ENCODE results near the gene YIPF5.

GRCh38 chr5:144122641-144123040, 47.8 kb downstream of the YIPF5 start:
- TF ChIP-seq, protein P1, sequence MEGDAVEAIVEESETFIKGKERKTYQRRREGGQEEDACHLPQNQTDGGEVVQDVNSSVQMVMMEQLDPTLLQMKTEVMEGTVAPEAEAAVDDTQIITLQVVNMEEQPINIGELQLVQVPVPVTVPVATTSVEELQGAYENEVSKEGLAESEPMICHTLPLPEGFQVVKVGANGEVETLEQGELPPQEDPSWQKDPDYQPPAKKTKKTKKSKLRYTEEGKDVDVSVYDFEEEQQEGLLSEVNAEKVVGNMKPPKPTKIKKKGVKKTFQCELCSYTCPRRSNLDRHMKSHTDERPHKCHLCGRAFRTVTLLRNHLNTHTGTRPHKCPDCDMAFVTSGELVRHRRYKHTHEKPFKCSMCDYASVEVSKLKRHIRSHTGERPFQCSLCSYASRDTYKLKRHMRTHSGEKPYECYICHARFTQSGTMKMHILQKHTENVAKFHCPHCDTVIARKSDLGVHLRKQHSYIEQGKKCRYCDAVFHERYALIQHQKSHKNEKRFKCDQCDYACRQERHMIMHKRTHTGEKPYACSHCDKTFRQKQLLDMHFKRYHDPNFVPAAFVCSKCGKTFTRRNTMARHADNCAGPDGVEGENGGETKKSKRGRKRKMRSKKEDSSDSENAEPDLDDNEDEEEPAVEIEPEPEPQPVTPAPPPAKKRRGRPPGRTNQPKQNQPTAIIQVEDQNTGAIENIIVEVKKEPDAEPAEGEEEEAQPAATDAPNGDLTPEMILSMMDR (IDR thresholded peaks at IDR 0.05 in 4 of 5, conservative IDR thresholded peaks at IDR 0.05 in 1 of 5) = no peak
- TF ChIP-seq POLR2A (IDR thresholded peaks at IDR 0.05) = no peak
